ENCODE data around the gene ENO3.

Gene ENO3

GRCh38 chr17:4973256-4974114, 22.6 kb downstream of the ENO3 start:
- DNase-seq (ENCODE audit: low spot score), result no peak

- no peak for DNase-seq (ENCODE audit: low spot score)
These were observed 23.3 kb downstream of the ENO3 start for GRCh38 chr17:4974115-4974670.

GRCh38 chr17:4978726-4979125, 27.8 kb downstream of the ENO3 start:
- no peak for DNase-seq (ENCODE audit: low spot score)

GRCh38 chr17:4980644-4981216, 29.8 kb downstream of the ENO3 start:
- peak; percentile 82 for DNase-seq (ENCODE audit: low spot score)

GRCh38 chr17:4982305-4982704, 31.4 kb downstream of the ENO3 start:
- DNase-seq (ENCODE audit: low spot score), result no peak

GRCh38 chr17:4986403-4986802, 35.5 kb downstream of the ENO3 start:
- DNase-seq (ENCODE audit: low spot score), result no peak

- peak; percentile 89 for DNase-seq (ENCODE audit: low spot score)
These were observed 36.2 kb downstream of the ENO3 start, which contains the start of gene CAMTA2 for GRCh38 chr17:4986951-4987766. TSS of gene CAMTA2 (minus strand) at chr17:4987675. CDS start at chr17:4986222, 1,453 bp downstream.

- no peak for DNase-seq (ENCODE audit: low spot score)
These were observed 37.0 kb downstream of the ENO3 start for GRCh38 chr17:4987767-4988567.

- no peak for DNase-seq (ENCODE audit: low spot score)
These were observed 43.2 kb downstream of the ENO3 start for GRCh38 chr17:4994081-4994595.

GRCh38 chr17:4997302-4998026, 46.5 kb downstream of the ENO3 start, which contains the start of the genes INCA1 and KIF1C:
TSS of gene INCA1 (minus strand) at chr17:4997522. CDS start at chr17:4994437, 3,085 bp downstream.
TSS of gene KIF1C (plus strand) at chr17:4997950. CDS start at chr17:5000247, 2,297 bp downstream.
- DNase-seq (ENCODE audit: low spot score), result peak; percentile 99

- peak; percentile 87 for DNase-seq (ENCODE audit: low spot score)
These were observed 47.3 kb downstream of the ENO3 start for GRCh38 chr17:4998027-4998731.

- DNase-seq (ENCODE audit: low spot score), result peak; percentile 73
These were observed 48.0 kb downstream of the ENO3 start for GRCh38 chr17:4998732-4999429.

GRCh38 chr17:4999430-5000093, 48.6 kb downstream of the ENO3 start:
- DNase-seq (ENCODE audit: low spot score), result no peak

- DNase-seq (ENCODE audit: low spot score), result no peak
These were observed 49.3 kb downstream of the ENO3 start for GRCh38 chr17:5000237-5000639.

- DNase-seq (ENCODE audit: low spot score), result no peak
These were observed 51.3 kb downstream of the ENO3 start for GRCh38 chr17:5002121-5002788.

GRCh38 chr17:5003214-5003867, 52.4 kb downstream of the ENO3 start:
- no peak for DNase-seq (ENCODE audit: low spot score)

Data from iPS-NIHi11 (cell line).